ENCODE measurements around the gene PRM2. TPM values are rescaled to one million over a fixed set of nuclear protein-coding genes. Genes with fewer than 3 reads are reported as not detected.

The PRM2 gene, protein sequence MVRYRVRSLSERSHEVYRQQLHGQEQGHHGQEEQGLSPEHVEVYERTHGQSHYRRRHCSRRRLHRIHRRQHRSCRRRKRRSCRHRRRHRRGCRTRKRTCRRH
- not detected in 5 replicates for total RNA-seq (2022; extraction: Qiagen RNA extraction)

DNA sequence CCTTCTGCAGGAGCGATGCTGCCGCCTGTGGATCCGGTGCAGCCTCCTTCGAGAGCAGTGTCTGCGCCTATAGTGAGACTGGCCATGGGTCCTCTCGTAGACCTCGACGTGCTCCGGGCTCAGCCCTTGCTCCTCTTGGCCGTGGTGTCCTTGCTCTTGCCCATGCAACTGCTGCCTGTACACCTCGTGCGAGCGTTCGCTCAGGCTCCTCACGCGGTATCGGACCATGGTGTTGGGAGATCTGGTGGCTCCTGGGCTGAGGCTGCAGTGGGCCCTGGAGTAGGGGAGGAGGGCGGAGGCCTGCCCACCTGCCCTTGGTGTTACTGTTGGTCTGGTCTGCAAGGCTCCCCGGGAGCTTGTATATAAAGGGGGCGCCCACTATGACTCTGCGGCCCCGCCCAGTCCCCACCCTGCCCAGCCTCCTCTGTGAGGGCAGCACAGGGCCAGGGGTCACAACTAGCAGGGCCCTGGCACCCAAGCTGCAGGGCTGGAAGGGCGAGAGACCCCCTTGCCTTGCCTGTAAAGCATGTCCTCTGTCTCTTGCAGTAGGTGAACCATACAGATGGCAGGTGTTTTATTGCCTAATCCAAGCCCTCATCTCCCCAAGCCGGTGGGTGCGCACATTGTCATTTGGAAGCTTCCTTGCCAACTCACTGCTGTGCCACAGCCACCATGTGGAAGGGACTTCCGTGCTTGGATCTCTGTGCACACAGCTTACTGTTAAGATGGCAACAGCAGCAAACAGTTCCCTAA lies at the start of gene PRM2:
Gene PRM2 (minus strand): TSS at position 338 of the 753 bp plus-strand sequence. CDS start 110 bp downstream, at position 228.

DNA sequence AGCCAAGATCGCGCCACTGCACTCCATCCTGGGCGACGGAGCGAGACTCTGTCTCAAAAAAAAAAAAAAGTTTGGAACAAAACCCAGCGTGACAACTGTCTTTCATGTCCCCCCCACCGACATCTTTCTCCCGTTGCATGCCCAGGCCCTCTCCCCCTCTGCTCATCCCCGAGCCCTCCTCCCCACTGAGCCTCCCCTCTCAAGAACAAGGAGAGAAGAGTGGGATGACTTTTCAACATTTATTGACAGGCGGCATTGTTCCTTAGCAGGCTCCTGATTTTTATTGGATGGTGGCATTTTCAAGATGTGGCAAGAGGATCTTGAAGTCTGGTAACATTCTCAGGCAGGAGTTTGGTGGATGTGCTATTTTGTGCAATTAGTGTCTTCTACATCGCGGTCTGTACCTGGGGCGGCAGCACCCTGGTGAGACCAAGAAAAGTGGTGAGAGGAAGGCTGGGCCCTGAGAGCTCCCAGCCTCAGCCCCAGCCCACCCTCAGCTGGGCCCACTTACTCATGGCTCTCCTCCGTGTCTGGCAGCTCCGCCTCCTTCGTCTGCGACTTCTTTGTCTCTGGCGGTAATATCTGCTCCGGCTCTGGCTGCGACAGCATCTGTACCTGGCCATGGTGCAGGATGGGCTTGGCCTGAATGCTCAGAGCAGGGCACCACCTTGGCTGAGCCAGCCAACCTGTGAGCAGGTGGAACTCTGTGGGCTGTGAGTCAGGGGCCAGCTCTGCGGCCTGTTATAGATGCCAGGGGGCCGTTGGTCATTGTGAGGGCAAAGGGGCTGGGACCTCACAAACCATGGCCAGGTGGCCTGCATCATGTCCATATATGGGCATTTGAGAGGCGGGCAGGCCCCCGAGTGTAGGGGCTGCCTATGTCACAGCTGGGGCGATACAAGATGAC lies 4.6 kb upstream of the PRM2 start, which contains the start of gene PRM1:
Gene PRM1 (minus strand): TSS at position 715 of the 907 bp plus-strand sequence. CDS start 92 bp downstream, at position 623.

DNA sequence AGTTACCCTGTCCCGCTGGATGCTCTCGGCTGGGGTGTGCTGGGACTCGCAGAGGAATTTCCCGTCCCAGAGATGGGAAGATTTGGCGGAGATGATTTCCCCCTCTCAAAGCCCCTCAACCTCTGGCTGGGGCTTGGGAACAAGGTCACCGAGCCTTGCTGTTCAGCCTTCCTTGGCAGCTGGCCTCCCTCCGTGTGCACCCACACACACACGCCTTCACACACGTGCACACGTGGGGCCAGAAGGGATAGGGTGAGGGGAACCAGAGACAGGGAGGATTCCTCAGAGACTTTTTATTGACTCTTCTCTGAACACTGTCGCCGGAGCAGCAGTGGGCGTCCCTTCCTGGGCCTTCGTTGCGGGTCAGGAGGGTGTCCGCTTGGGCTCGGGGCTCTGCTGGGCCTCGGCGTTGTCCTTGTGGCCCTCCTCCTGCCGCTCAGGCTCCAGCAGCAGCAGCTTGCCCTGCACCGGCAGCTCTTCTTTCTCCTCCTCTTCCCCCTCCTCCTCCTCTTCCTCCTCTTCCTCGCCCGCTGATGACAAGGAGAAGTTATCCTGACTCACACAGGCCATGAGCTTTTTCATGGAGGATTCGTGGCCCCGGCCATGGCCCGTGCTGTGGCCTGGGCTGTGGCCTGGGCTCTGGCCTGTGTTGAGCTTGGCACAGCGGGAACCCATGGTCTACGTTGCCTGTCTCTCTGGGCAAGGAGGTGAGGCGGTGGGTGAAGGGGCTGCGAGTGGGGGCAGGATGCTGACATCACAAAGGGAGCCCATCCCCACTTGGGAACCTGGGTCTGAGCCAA lies 3.2 kb downstream of the PRM2 start, which contains the start of gene PRM3:
Gene PRM3 (minus strand): TSS at position 709 of the 800 bp plus-strand sequence. CDS start 34 bp downstream, at position 675.

DNA sequence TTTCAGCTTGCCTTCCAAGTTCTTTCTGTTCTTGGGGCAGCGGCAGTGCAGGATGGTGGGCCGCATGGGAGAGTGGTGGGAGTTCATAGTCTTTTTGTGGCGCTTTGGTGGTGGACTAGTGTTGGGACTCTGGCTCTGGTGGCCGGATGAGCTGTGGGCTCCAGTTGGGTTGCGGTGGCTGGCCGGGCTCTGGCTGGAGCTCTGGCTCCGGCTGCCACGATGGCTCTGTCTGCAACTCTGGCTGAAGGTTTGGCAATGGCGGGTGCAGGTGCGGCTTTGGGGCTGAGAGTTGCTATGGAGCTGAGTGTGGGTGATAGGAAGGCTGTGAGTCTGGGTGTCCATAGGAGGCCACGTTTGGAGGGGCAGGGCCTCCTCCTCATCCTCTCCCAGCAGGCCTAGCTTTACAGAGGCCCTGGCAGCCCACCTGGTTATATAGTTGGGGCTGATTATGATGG lies 7.3 kb downstream of the PRM2 start, which contains the start of gene TNP2:
Gene TNP2 (minus strand): TSS at position 405 of the 455 bp plus-strand sequence. CDS start 63 bp downstream, at position 342.

DNA sequence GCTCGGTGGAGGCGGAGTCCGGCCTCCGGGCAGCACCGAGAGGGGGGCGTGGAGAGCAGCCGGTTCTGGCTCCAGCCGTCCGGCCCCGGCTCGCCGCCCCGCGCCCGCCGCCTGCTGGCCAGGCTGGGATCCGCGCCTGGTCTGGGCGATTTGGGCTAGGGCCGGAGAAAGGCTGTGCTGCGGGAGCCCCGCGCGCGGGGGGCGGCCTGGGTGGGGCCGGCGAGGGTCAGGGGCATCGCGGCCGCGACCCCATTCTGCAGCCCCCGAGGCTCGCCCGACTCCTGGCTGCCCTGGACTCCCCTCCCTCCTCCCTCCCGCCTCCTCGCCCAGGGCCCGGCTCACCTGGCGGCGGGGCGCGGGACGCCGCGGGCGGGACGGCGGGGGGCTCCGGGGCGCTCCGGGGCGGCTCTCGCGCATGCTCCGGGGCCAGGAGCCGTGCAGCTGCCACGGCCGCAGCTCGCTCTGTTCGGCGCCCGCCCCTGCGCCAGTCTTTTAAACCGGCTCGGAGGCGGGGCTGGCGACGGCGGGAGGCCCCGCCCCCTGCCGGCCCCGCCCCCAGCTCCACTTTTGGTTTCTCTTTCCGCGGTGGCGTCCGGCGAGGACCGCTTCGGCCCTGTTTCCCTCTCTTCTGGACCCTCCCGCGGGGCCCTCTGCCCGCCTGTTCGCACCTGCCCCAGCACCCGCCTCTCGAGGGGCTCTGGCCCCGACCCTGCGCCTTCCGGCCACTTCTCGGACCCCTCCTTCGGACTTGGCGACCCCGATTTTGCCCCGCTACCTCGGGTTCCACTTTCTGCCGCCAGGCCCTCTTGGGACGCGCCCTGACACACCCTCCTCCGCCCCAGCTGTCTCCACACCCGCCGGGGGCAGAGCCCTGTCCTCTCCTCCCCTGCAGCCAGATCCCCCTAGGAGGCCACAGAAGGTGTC lies 20.3 kb downstream of the PRM2 start, which contains the start of gene SOCS1:
Gene SOCS1 (minus strand): TSS at position 468 of the 924 bp plus-strand sequence. CDS start 726 bp downstream, outside the sequence.

Other genes starting within 250 kb of the PRM2 start
- 5.6 to 18.1 TPM (median 14.1 TPM) in 5 replicates for gene SOCS1, start 20.3 kb downstream of the PRM2 start, total RNA-seq (2022; extraction: Qiagen RNA extraction)
- not detected in 5 replicates for gene TNP2, start 7.2 kb downstream of the PRM2 start, total RNA-seq (2022; extraction: Qiagen RNA extraction)
- gene PRM3, start 2.9 kb downstream of the PRM2 start, total RNA-seq (2022; extraction: Qiagen RNA extraction), result not detected in 5 replicates
- not detected in 5 replicates for gene PRM1, start 4.8 kb upstream of the PRM2 start, total RNA-seq (2022; extraction: Qiagen RNA extraction)
- 25.8 to 35.2 TPM (median 33.6 TPM) in 5 replicates for gene RMI2, start 69.0 kb upstream of the PRM2 start, total RNA-seq (2022; extraction: Qiagen RNA extraction)